Neural cell (in vitro differentiated cells): Measurements from ENCODE around the gene RAD51B.

Experiments used
- CTCF ChIP-seq: fragments of 450-650 bp; IDR thresholded peaks from 2 replicates; pipeline ENCODE4 v1.5.1; 2014; ENCODE audit warnings: antibody characterized with exemption, mild to moderate bottlenecking, moderate library complexity; ENCODE audit not compliant: poor library complexity, severe bottlenecking
- EP300 ChIP-seq: fragments of 450-650 bp; conservative IDR thresholded peaks from 2 replicates; pipeline ENCODE4 v1.6.1; 2014; ENCODE audit warnings: antibody characterized with exemption, mild to moderate bottlenecking, moderate library complexity; ENCODE audit not compliant: poor library complexity, severe bottlenecking
- EZH2 ChIP-seq: fragments of 200-600, 300-800 bp; shearing (Covaris generic), sonication (generic); IDR thresholded peaks from 2 replicates; pipeline ENCODE4 v1.6.1; 2014; ENCODE audit warnings: antibody characterized with exemption, low read length, borderline replicate concordance, mild to moderate bottlenecking; ENCODE audit not compliant: insufficient read depth, poor library complexity, severe bottlenecking
- MXI1 ChIP-seq: fragments of 450-650 bp; conservative IDR thresholded peaks from 2 replicates; pipeline ENCODE4 v1.6.1; 2014; ENCODE audit warnings: antibody characterized with exemption, mild to moderate bottlenecking; ENCODE audit not compliant: poor library complexity, severe bottlenecking
- POLR2AphosphoS5 ChIP-seq: IDR thresholded peaks from 2 replicates; pipeline ENCODE4 v1.6.1; 2012
- RAD21 ChIP-seq: fragments of 450-650 bp; conservative IDR thresholded peaks from 2 replicates; pipeline ENCODE4 v1.6.1; 2014; ENCODE audit warnings: antibody characterized with exemption, mild to moderate bottlenecking, moderate library complexity
- SMC3 ChIP-seq: fragments of 450-650 bp; conservative IDR thresholded peaks from 2 replicates; pipeline ENCODE4 v1.6.1; 2014; ENCODE audit warnings: antibody characterized with exemption, mild to moderate bottlenecking, moderate library complexity; ENCODE audit not compliant: poor library complexity
- TAF1 ChIP-seq: IDR thresholded peaks from 2 replicates; pipeline ENCODE4 v1.6.1; 2012; ENCODE audit warnings: low read depth

- no peak for TF ChIP-seq CTCF
- no peak for TF ChIP-seq POLR2AphosphoS5
- TF ChIP-seq EP300, result no peak
- TF ChIP-seq EZH2, result no peak
- TF ChIP-seq SMC3, result no peak
- no peak for TF ChIP-seq MXI1
- TF ChIP-seq RAD21, result no peak
- TF ChIP-seq TAF1, result no peak
Measured at GRCh38 chr14:68335312-68335711, 515.7 kb downstream of the RAD51B start.
